HG03575 (cell line): ENCODE results near the gene BTBD7.
"Not testable (repeated sequence)": the region's sequence is repeated elsewhere in the genome, so short reads cannot be mapped to it uniquely, and the experiment has no call there.

Source experiments
- ATAC-seq: cut with Tn5 transposase; IDR thresholded peaks from one replicate; pipeline ENCODE4 v1.9.1; 2021; ENCODE audit not compliant: unreplicated experiment, insufficient number of reproducible peaks, low FRiP score; ENCODE audit errors: extremely low read depth

The BTBD7 gene

DNA sequence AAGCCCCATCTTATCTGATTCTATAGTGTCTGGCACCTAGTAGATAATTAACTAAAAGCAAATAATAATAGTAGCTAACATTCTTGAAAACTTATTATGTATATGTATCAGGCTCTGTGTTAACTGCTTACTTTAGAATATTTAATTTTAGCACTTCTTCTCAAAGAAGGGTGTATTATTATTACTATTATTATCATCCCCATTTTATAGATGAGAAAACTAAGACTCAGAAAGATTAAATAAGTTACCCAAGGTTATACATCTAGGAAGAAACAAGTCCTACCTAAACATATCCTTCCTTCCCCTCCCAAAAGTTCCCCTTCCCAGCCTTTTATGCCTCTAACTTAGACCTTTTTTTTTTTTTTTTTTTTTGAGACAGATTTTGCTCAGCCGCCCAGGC lies 64.4 kb downstream of the BTBD7 start:
- no peak for ATAC-seq

DNA sequence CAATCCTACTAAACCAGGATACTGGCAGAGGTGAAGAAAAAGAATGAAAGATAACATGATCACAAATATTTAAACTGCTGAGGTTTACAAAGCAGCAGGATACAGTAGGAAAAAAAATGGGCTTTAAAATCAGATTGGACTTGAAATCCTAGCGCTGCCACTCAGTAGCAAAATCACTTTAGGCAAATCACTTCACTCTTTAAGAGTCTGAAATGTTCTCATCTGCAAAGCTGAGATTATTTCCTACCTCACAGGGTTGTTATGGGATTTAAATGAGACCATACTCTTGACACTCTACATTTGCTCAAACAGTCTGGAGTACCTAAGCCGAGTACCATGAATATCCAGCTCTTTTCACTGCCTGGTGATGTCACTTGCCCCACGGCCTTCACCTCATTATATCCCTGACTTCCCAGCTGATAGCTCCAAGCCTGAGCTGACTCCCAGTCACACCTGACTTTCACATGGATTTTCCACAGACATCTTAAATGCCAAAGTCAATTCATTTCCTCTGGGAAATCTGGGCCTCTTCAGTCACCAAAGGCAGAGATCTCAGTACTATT lies 65.6 kb downstream of the BTBD7 start:
- no peak for ATAC-seq

DNA sequence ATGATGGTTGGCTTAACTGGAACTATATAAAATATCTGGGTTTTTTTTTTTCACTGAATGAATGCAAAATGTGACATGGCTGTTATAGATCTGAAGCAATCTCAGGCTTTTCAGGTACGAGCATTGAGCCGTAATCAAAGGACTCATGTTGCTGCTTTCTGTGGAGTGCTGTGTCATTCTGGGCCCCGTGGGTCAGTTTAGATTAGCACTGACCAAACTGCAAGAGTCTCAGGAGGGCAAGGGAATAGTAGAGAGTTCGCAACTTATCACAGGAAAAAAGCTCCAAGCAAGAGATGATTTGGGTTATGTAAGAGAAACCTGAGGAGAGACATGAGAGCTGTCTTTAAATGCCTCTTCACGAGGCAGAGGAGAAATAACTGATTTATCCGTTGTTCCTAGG lies 66.7 kb downstream of the BTBD7 start:
- no peak for ATAC-seq

DNA sequence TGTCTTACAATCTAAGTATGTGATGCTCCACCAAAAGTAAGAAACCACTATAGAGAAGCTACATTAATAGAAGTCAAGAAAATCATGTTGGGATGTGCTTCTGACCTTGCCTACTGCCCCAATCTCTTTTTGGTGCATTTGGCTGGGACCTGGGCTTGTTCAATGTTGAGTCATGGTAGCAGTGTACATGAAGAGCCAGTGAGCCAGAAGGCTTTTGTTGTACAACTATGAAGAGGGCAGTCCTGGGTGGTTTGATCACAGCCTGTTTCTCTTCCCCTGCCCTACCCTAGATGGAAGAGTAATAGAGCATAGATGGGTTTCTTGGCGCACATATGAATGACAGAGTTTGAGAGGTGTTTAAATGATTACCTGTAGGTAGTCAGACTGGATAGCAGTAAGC lies 69.4 kb downstream of the BTBD7 start:
- ATAC-seq, result no peak

DNA sequence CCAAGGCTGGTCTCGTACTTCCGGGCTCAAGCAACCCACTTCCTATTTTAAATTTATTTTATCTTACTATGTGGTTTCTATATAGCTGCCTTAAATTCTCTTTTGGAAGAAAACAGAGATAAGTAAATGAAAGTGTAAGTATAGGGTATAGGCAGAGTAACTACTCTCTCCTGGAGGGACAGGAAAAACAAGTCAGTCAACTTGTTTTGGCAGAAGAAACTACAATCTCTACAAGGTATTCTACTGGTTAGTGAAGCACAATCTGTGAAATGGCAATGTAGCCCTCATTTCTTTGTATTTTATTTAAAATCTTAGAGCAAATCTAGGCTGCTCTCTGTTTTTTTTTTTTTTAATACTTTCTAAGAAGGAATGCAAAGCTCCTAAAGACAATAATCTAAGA lies 70.4 kb downstream of the BTBD7 start:
- ATAC-seq, result no peak

DNA sequence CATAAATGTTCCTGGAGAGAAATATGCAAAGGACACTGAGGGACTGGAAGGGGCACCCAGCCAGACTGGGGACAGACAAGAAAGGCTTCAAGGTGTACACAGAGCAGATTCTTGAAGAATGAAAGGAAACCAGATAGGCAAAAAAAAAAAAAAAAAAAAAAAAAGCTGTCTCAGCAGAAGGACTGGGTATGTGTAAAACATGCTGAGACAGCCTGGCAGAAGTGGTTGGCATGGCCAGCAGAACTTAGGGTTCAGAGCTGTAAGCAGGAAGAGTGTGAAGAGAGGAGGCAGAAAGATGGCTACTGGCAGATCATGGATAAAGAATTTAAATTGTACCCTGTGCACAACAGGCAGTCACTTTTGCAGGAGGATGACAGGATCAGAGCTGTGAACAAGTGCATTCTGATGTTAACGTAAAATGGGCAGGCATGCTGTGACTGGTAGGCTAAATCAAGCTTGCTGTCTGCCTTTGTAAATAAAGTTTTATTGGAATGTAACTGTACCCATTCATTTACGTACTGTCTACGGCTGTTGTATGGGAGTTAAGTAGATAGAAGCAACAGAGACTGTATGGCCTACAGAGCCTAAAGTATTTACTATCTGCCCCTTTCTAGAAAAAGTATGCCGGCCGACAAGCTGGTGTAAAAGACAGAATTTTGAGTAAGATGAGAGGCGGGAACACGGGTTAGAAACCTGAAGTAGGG lies 83.6 kb downstream of the BTBD7 start:
- ATAC-seq, result no peak

DNA sequence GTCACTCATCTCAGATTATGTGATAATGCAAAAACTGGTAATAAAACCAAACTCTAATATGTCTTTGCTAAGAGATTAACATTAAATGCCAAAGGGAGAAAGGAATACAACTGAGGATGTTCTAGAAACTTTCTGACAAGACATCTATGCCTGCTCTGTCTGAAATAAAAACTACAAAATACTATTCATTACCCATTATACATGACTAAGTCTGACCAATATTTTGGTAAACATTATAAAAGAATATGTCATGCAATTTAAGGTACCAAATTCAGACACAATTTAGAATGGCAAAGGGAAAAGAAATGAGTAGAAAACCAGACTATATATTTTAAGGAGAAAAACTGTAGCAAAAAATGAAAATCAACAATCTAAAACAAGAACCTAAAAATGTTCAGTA lies 86.3 kb downstream of the BTBD7 start:
- no peak for ATAC-seq

DNA sequence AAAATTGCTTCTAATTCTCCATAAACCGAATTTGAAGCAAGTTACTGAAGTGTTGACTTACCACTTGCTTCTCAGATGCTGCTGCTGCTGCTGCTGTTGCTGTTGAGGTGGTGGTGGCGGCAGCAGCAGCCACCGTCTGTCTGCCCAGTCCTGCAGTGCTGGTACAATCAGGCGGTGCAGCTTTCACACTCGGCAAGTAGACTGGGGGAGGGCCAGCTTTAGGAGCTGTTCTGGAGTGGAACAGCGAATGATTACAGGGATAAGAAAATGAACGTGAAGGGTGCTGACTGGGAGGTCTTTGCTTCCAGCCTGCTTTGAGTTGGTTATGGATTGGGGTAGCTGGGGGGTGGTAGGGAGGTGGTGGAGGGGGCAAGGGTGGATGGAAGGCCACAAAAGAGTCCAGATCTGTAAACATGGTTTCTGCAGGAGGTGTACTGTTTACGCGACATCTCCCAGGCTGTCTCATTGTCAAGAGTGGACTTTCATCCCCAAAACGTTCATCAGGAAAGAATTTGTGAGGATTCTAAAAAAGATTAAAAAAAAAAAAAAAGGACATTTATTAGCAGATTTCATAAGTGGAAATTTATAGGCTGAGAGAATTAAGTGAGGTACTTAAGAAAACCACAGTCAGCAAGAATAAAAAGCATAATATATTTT lies 86.9 kb downstream of the BTBD7 start:
- no peak for ATAC-seq

DNA sequence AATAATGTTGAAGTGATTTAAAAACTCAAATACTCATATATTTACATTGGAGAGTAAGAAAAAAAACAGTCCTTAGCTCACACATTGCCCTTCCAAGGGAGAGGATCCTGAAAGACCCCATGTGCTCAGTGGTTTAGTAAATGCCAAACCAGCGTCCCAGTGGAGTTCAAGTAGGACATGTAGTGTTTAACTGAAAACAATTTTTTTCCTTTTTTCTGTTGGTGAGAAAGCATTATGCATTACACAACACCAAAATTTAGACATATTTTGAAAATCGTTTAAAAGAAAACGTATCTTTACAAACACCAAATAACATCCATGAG lies 92.2 kb downstream of the BTBD7 start:
- ATAC-seq, result no peak

DNA sequence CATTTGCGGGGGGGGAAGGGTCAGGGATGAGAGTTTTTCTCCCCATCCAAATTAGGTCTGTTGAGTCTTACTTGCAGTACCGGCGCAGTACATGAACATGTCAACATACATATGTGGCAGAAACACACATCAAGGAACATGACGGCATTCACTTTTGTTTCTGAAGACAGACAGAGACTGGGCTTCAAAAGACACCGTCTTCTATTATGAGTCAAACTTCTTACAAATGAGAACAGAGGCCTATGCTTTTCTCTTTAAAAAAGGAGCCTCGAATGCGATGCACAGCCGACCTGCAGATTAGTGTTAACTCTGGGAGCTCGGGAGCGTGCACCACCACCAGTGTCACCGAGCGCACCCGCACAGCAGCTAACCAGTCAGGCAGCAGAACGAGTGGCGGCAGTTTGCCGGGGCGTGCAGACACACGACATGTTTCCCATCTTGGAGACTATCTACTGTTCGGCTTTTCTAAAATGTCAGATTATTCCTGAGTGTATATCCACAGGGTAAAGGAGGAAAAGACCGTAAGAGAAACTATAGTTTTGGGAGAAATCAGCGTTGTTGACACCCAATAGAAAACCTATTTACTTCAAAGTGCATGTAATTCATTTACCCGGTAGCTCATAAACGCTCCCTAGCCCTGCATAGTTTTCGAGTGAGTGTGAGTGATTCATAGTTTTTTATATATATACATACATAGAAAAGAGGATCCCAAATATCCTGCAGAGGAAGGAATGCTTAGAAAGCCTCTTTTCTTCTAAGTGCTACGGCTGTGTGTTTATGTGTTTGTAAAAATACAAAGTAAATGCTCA lies 92.8 kb downstream of the BTBD7 start:
- ATAC-seq, result no peak

DNA sequence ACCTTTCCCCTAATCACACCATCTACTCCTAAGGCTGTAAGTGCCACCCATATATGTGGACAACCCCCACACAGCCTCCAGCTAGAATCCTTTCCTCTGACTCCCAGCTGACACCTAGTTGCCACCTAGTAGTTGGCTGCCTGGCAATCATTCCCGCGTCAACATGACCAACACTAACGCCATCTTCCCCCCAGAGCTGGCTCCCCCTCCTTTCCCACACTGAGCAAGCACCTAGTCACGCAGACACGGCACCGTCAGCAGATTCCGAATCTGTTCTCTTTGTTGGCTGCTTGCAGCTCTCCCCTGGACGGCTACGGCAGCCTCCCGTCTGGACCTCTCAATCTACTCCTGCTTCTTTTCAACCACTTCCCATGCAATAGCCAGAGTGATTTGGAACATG lies 98.0 kb downstream of the BTBD7 start:
- ATAC-seq, result no peak

DNA sequence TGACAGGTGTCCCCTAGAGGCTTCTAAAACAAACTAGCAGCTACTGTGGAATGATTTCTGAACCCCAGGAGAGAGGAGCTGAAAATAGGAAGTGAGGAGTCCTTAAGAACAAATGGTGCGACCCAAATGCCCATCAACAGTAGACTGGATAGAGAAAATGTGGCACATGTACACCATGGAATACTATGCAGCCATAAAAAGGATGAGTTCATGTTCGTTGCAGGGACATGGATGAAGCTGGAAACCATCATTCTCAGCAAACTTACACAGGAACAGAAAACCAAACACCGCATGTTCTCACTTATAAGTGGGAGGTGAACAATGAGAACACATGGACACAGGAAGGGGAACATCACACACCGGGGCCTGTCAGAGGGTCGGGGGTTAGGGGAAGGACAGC lies 99.8 kb downstream of the BTBD7 start:
- not testable (repeated sequence) for ATAC-seq

DNA sequence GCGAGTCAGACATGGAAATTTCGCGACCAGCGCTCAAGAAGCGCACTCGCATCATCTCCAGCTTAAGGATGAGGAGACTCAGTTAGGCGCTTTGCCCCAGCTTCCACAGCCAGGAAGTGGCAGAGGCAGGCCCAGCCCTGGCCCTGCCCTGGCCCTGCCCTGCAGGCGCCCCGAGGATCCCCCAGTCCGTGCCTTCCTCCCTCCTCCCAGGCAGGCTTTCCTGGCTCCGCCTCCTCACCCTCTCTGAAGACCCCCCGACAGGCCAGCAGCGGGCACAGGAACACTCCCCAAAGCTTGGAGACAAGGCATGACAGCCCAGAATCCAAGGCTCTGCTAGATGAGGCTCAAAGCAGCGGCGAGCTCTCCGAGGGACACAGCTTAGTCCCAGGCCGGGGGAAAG lies 100.7 kb downstream of the BTBD7 start:
- no peak for ATAC-seq

DNA sequence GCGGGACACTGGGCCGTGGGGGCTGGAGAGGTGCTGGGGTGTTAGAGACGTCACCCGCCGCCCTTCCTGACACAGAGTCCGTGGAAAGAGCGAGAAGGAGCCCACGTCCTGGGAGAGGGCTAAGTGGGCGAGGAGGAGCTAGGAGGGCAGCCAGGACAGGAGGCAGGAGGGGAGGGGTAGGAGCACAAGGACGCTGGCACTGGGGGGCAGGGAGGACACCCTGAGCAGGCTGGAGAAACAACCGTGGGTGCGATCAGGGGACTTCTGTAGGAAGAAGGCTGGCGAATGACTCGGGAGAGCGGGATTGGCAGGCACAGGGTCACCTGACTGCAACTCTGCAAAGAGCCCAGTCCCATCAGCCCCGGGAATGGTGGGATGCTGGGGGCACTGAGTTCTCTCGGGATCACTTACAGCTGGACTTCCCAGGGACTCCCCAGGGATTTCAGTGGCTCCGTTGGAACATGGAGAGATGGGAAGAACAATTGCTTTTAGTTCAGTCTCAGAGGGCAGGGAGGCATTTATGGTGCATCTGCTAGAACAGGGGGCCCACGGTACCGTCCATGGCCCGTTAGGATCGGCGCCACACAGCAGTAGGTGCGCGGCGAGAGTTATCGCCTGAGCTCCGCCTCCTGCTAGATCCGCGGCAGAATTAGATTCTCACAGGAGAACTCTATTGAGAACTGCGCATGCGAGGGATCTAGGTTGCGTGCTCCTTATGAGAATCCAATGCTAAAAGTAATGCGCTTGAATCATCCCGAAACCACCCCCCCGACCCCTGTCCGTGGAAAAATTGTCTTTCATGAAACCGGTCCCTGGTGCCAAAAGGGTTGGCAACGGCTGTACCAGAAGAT lies 101.5 kb downstream of the BTBD7 start:
- no peak for ATAC-seq

DNA sequence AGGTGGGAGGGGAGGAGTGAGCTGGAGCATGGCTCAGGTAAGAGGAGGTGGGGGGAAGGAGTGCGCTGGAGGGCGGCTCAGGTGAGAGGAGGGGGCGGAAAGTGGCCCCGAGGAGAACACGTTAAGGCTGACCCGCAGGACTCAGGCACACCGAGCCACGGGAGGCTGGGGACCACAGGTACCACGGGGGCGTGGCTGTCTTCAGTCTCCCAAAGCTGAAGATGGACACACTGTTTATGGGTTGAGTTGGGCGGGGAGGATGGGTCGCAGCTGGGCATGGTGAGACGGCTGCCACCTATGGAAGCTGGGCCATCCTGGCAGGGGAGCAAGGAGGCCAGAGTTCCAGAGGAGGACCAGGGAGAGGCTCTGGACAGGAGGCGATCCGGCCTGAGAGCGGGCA lies 102.3 kb downstream of the BTBD7 start:
- no peak for ATAC-seq

DNA sequence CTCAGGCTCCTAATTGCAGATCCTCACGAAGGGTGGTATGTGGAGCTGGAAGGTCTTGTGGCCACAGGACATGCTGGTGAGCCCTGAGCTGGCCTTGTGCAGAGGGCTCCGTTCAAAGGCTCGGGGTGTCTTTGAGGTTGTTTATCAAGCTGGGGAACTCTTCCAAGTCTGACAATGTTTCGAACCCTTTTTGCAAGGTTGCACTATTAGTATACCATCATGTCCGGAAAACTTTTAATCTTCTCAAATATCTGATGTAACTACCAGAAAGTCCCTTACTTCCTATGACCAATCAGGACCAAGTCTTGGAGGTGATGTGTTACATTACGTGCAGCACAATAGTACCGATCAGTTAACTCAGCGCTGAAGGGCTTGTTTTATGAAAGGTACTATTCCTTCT lies 104.3 kb downstream of the BTBD7 start:
- no peak for ATAC-seq

DNA sequence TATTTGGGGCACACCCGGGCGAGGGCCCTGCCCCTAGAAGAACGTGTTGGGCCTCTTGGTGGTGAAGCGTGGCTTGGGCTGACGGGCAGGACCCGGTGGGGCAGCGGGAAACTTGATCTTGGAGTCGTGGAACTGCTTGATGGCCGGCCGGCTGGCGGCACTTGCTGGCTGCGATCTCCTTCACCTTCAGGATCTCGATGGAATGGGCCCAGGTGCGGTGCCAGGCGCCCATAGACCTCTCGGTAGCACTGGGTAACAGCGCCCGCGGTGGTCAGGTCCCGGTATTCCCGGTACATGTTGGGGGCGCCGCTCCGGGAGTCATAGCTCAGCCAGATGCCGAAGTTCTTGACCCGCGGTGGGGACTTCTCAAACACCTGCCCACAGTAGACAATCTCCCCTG lies 109.3 kb downstream of the BTBD7 start:
- no peak for ATAC-seq

DNA sequence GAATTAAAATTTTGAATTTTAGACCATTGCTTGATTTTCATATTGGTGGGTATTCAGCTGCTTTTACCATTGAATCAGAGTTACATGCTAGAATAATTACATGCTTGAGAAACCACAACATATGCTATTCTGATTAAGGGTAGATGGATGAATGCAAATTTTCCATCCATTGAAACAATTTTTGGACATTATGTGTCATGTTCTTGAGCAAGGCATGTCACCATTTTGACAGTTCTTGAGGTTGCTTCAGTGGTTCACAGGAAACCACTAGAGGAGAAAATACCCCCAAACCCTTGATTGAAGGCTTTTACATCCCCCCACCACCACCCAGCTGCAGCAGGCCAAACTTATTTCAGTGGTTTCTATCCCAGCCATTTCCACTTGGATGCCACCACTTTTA lies 112.3 kb downstream of the BTBD7 start:
- ATAC-seq, result no peak

DNA sequence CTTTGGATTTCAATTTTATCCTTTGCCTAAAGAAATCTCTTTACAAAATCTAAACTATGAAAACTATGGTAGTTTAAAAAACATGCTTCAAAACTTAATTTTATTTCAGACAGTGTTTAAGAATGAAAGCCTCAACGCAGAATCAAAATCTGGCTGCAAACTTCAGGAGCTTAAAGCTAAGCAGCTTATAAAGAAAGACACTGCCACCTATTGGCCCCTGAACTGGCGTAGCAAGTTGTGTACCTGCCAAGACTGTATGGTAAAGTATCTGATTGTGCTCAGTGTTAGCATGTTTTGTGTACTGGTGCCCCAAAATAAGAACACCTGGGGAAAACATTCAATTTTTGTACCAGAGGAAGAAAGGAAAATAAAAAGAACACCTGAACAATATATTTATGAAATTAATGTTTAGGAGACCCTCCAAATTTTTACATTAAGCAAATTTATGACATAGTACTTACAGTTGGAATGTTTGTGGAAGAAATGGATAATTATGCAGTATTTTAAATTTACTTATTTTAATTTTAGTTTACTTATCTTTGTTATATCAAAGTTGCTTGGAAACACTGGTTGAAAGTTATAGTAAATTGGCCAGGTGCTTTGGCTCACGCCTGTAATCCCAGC lies 113.6 kb downstream of the BTBD7 start:
- no peak for ATAC-seq
